Hepatocyte (in vitro differentiated cells): ENCODE data around the gene GTPBP4.

Experiments
- CTCF ChIP-seq: fragments of 200-600 bp; sonication (generic); IDR thresholded peaks from 2 replicates; pipeline ENCODE4 v1.5.1; 2016; ENCODE audit warnings: antibody characterized with exemption, mild to moderate bottlenecking; ENCODE audit not compliant: poor library complexity
- EZH2 ChIP-seq: fragments of 200-600 bp; sonication (generic); IDR thresholded peaks from 2 replicates; pipeline ENCODE4 v1.6.1; 2016; ENCODE audit warnings: antibody characterized with exemption, mild to moderate bottlenecking, borderline replicate concordance

GRCh38 chr10:1047937-1048336 is 59.7 kb downstream of the GTPBP4 start:
- TF ChIP-seq CTCF (no peak), EZH2 (no peak)
